ENCODE data around the gene HSP90B1. TPM values are rescaled to one million over a fixed set of nuclear protein-coding genes. Genes with fewer than 3 reads are reported as not detected.

Gene HSP90B1
- 682 and 975 TPM in 2 replicates for total RNA-seq (2014; rRNA removed; shearing (Covaris generic))

DNA sequence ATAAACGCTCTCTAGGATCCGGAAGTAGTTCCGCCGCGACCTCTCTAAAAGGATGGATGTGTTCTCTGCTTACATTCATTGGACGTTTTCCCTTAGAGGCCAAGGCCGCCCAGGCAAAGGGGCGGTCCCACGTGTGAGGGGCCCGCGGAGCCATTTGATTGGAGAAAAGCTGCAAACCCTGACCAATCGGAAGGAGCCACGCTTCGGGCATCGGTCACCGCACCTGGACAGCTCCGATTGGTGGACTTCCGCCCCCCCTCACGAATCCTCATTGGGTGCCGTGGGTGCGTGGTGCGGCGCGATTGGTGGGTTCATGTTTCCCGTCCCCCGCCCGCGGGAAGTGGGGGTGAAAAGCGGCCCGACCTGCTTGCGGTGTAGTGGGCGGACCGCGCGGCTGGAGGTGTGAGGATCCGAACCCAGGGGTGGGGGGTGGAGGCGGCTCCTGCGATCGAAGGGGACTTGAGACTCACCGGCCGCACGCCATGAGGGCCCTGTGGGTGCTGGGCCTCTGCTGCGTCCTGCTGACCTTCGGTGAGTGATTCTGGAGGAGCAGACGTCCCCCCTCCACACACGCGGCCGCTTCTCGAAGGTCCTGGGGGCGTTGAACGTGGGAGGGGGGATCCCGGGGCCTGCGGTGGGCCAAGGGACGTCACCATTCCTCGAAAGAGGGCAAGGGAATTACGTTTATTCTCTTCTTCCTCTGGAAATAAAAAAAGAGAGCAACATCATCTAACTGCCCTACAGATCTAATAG lies at the start of gene HSP90B1:
Gene HSP90B1 (plus strand): TSS at position 377 of the 753 bp plus-strand sequence. CDS start 106 bp downstream, at position 483.
- H3K9me3 ChIP-seq (replicated peaks), result no peaks in the 10 kb centered on the region
- DNase-seq (ENCODE audit: low read depth in 1 of 2, low spot score in 2 of 2), result peak; percentile 99 to 100
- H3K27ac ChIP-seq, result peak within 1 kb of the TSS; percentile 82
- H3K36me3 ChIP-seq, result peaks cover 47% of the 10 kb centered on the region
- no peaks in the 10 kb centered on the region for H3K27me3 ChIP-seq (replicated peaks)
- H3K4me3 ChIP-seq, result peak within 1 kb of the TSS; percentile 70
- H3K4me1 ChIP-seq (replicated peaks), result peaks cover 29% of the 10 kb centered on the region

DNA sequence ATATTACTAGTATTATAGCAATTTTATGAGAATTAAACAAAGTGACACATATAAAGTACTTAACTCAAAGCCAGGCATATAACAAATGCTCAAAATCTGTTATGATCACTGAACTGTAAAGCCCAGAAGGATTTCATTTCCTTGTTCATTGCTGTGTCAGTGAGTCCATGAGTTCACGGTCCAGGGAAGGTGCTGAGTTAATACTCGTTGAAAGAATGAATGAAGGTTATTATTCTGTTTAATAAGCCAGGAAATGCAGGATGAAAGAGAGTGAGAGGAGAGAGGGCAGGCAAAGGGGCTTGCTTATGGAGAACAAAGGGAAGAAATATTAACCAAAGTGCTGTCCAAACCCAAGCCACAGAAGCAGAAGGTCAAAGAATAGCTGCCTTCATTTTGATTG lies 48.9 kb upstream of the HSP90B1 start:
- H3K9me3 ChIP-seq (replicated peaks), result no peaks in the 10 kb centered on the region
- DNase-seq (ENCODE audit: low read depth in 1 of 2, low spot score in 2 of 2), result no peak

DNA sequence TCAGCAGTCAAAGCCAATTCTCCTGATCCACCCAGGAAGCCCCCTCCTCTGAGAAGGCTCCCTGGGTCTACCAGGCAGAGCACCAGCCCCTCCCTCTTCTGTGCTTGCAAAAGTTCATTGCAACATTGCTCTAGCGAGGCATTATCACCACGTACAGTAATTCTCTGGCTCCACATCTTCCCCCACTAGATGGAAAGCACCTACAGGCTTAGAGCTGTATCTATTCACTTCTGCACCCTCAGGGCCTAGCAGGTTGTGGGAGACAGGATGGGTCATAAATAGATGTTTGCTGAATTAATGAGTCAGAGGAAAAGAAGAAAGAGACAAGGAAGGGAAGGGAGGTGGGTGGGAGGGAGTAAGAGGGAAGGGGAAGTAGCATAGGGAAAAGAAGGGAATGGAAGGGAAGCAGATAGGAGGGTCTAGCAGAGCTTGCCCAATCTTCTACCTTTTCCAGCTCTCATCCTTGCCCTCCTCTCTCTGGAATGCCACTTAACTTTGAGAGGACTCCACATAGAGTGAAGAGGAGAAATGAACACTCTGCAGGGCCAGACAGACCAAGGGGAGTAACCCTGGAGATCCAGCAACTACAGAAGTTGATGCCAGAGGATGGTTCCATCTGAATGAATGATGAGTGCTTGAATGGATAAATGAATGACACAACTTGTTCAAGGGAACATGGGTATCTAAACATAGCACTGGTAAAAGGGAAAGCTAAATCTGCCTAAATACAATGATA lies 47.2 kb upstream of the HSP90B1 start:
- no peak for DNase-seq (ENCODE audit: low read depth in 1 of 2, low spot score in 2 of 2)
- H3K4me1 ChIP-seq (replicated peaks), result no peaks in the 10 kb centered on the region
- H3K4me3 ChIP-seq, result no peak overlapping the region
- no peak overlapping the region for H3K27ac ChIP-seq
- no peaks in the 10 kb centered on the region for H3K27me3 ChIP-seq (replicated peaks)
- H3K9me3 ChIP-seq (replicated peaks), result no peaks in the 10 kb centered on the region
- H3K36me3 ChIP-seq, result no peaks in the 10 kb centered on the region

More for the DNA sequence above, 48.9 kb upstream of the HSP90B1 start:
- H3K36me3 ChIP-seq, result no peaks in the 10 kb centered on the region
- no peak overlapping the region for H3K4me3 ChIP-seq
- no peak overlapping the region for H3K27ac ChIP-seq
- no peaks in the 10 kb centered on the region for H3K4me1 ChIP-seq (replicated peaks)
- no peaks in the 10 kb centered on the region for H3K27me3 ChIP-seq (replicated peaks)

DNA sequence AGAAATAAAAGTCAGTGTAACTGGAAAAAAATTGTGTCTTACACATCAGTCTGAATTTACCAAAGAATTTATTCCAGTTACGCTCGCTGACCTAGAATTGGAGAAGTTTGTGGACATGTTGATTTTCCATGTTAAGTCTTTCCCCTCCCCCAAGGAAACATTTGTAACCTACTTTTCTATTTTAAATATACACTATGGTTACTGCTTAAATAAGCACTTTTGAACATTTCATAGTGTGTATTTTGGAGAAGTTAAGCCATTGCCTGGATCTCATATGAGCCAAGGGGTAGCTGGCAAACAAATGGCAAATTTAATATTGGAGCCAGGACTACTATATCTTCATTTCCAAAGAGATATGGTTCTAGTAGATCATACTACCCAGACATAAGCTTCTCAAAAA lies 46.3 kb upstream of the HSP90B1 start:
- DNase-seq (ENCODE audit: low read depth in 1 of 2, low spot score in 2 of 2), result no peak
- Histone ChIP-seq H3K9me3 (replicated peaks) (no peaks in the 10 kb centered on the region), H3K27me3 (replicated peaks) (no peaks in the 10 kb centered on the region), H3K4me3 (no peak overlapping the region), H3K36me3 (no peaks in the 10 kb centered on the region), H3K4me1 (replicated peaks) (no peaks in the 10 kb centered on the region), H3K27ac (no peak overlapping the region)

DNA sequence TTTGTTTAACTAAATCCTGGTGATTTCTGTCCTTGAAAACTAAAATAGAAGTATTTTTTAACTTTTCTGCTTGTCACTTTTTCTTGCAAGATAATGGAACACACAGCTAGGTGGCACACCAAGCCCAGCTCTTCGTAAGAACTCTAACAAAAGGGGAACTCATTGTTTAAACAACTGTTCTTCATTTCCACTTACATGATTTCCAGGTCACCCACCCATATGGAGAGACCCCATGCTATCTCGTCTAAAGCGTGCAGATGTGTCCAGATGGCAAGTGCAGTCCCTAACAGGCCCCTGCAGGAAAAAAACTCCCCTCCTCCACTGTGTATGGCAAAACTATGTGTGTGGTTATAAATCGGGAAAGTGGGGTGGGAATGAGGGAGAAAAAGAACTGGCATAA lies 45.9 kb upstream of the HSP90B1 start:
- Histone ChIP-seq H3K4me3 (no peak overlapping the region), H3K36me3 (no peaks in the 10 kb centered on the region), H3K27me3 (replicated peaks) (no peaks in the 10 kb centered on the region), H3K4me1 (replicated peaks) (no peaks in the 10 kb centered on the region), H3K9me3 (replicated peaks) (no peaks in the 10 kb centered on the region), H3K27ac (no peak overlapping the region)
- DNase-seq (ENCODE audit: low read depth in 1 of 2, low spot score in 2 of 2), result no peak

DNA sequence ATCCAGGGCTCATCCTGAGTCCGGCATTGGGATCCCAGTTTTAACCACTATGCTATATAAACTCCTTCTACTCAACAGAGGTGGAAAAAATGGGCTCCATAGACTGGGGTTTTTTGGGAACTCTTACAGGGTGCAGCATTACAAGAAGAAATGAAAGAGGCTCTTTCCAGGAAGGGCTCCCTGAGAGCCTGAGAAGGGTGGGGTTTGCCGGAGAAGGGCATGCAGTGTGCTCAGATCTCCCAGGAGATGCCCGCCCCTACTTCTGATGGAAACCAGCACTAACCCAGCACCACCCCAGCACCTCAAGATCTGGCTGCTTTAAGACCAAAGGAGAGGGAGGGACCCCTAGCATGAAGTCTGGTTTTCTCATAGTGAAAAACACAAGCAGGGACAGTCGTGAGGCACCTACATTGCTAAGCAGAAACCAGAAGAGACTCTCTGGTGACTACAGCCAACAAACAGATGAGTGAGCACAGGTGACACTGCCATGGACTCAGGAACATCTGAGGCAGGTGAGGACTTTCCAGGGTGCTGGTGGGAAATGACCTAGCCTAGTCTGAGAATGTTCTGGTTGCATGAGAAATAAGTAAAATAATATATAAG lies 43.9 kb upstream of the HSP90B1 start:
- H3K4me1 ChIP-seq (replicated peaks), result no peaks in the 10 kb centered on the region
- no peak overlapping the region for H3K27ac ChIP-seq
- no peaks in the 10 kb centered on the region for H3K27me3 ChIP-seq (replicated peaks)
- no peaks in the 10 kb centered on the region for H3K36me3 ChIP-seq
- no peak overlapping the region for H3K4me3 ChIP-seq
- no peak for DNase-seq (ENCODE audit: low read depth in 1 of 2, low spot score in 2 of 2)
- no peaks in the 10 kb centered on the region for H3K9me3 ChIP-seq (replicated peaks)

DNA sequence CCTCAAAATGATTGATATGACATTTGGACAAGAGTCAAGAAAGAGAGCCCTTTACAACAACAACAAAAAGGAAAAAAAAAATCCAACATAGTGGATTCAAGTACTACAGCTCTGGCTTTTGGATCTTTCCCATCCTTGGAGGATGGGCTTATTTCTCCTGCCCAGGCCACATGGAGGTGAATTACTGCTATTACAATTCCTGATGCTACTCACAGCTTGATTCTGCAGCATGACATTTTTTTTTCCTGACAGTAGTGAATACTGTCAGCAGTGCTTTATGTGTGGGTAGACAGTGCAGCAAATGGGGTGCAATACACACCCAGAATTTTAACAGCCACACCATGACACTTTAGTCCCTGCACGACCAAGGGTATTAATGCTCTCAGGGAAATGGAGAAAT lies 42.5 kb upstream of the HSP90B1 start:
- no peak for DNase-seq (ENCODE audit: low read depth in 1 of 2, low spot score in 2 of 2)
- Histone ChIP-seq H3K36me3 (no peaks in the 10 kb centered on the region), H3K27me3 (replicated peaks) (no peaks in the 10 kb centered on the region), H3K9me3 (replicated peaks) (no peaks in the 10 kb centered on the region), H3K4me1 (replicated peaks) (no peaks in the 10 kb centered on the region), H3K4me3 (no peak overlapping the region), H3K27ac (no peak overlapping the region)

DNA sequence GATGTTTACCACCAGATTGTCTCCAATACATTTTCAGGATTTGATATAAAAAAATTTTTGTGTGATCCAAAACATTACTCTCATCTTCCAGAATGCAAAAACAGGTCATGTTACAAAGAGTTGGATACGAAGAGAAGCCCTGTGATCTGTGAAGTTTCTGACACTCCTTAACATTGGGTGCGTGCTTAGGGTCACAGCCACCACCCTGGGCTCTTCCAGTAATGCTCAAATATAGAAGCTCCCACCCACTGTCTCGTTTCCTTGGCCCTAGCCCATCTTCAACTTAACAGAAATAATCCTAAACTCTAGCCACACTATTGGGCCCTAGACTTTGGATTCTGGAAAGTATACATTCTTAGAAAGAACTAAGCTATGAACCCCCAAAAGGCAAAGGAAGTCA lies 32.9 kb upstream of the HSP90B1 start:
- DNase-seq (ENCODE audit: low read depth in 1 of 2, low spot score in 2 of 2), result no peak
- Histone ChIP-seq H3K27me3 (replicated peaks) (no peaks in the 10 kb centered on the region), H3K36me3 (no peaks in the 10 kb centered on the region), H3K4me3 (no peak overlapping the region), H3K4me1 (replicated peaks) (no peaks in the 10 kb centered on the region), H3K27ac (no peak overlapping the region), H3K9me3 (replicated peaks) (no peaks in the 10 kb centered on the region)

DNA sequence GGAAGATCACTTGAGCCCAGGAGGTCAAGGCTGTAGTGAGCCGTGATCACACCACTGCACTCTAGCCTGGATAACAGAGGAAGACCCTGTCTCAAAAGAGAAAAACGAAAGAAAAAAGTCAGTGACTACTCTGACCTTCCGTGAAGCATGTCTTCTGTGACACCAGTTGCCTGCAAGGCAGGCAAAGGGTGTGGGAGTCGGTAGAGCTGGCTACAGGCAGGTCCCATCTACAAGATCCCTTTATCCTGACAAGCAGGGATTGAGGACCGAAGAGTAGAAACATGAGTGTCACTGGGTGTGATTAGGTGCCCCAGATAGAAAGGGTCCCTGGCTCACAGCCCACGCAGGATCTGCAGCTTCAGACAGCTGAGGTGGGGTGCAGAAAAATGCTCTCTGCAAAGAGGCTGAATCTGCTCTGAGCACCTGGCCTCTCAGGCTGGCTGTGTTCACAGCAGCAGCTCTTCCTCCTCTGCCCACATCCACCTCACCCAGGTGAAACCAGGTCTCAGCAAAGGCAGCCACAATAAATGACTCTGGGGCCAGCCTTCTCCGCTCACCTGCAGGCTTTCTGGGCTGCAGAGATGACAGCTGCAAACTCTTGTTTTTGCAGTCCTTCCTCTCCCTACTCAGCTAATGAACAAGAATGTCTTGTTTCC lies 28.6 kb upstream of the HSP90B1 start:
- DNase-seq (ENCODE audit: low read depth in 1 of 2, low spot score in 2 of 2), result no peak
- Histone ChIP-seq H3K36me3 (no peaks in the 10 kb centered on the region), H3K4me3 (no peak overlapping the region), H3K9me3 (replicated peaks) (no peaks in the 10 kb centered on the region), H3K4me1 (replicated peaks) (no peaks in the 10 kb centered on the region), H3K27ac (no peak overlapping the region), H3K27me3 (replicated peaks) (no peaks in the 10 kb centered on the region)

DNA sequence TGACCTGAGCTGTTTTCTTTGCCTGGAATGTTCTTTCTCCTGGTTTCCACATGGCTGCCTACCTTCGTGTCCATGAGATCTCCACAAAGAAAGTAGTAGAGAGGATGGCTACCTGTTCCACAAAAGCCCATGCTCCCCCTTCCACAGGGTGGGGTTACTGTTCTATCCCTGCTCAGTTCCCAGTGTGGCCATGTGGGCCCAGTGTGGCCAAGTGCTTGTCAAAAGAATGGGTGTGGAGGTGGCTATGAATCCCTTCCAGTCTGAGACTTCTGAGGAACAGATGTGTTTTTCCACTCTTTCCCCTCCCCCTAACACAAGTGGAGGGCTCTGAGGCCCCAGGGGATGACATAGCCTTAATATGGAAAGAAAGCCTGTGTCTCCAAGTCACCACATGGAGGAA lies 26.2 kb upstream of the HSP90B1 start:
- H3K9me3 ChIP-seq (replicated peaks), result no peaks in the 10 kb centered on the region
- no peak overlapping the region for H3K4me3 ChIP-seq
- peaks cover 8% of the 10 kb centered on the region for H3K4me1 ChIP-seq (replicated peaks)
- no peaks in the 10 kb centered on the region for H3K36me3 ChIP-seq
- no peak for DNase-seq (ENCODE audit: low read depth in 1 of 2, low spot score in 2 of 2)
- H3K27ac ChIP-seq, result no peak overlapping the region
- H3K27me3 ChIP-seq (replicated peaks), result no peaks in the 10 kb centered on the region

DNA sequence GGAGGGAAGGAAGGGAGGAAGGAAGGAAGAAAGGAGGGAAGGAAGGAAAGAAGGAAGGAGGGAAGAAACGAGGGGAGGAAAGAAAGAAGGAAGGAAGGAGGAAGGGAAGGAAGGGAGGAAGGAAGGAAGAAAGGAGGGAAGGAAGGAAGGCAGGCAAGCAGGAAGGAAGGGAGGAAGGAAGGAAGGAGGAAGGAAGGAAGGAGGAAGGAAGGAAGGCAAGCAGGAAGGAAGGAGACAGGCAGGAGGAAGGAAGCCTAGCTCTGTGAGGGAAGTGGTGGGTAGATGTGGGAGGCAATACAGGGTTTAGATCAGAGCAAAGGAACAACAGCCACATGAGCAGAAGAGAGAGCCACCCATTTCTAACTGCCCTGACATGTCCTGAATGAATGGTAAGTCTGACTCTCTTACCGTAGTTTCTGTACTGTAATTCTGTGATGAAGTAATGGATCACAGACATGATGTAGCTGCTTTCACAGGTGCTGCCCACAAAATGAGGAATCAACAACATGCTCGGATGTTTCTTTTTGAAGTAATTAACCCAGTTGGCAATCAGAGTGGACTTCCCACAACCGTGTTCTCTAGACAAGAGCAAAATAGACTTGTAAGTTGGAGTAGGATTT lies 24.4 kb upstream of the HSP90B1 start:
- no peaks in the 10 kb centered on the region for H3K9me3 ChIP-seq (replicated peaks)

DNA sequence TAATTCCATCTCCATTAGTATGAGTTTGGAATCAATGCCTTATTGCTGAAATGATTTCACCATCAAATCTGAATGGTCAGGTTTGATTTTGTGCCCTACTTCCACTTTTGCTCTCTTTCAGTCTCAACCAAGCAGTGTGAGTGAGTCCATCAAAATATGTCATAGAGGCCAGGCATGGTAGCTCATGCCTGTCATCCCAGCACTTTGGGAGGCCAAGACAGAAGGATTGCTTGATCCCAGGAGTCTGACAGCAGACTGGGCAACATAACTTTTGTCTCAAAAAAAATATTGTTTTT lies 22.0 kb upstream of the HSP90B1 start:
- Histone ChIP-seq H3K27ac (no peak overlapping the region), H3K9me3 (replicated peaks) (no peaks in the 10 kb centered on the region), H3K36me3 (no peaks in the 10 kb centered on the region), H3K27me3 (replicated peaks) (no peaks in the 10 kb centered on the region), H3K4me3 (no peak overlapping the region), H3K4me1 (replicated peaks) (peaks cover 21% of the 10 kb centered on the region)
- no peak for DNase-seq (ENCODE audit: low read depth in 1 of 2, low spot score in 2 of 2)

More for the DNA sequence above, 24.4 kb upstream of the HSP90B1 start:
- Histone ChIP-seq H3K27me3 (replicated peaks) (no peaks in the 10 kb centered on the region), H3K36me3 (no peaks in the 10 kb centered on the region), H3K27ac (no peak overlapping the region), H3K4me3 (no peak overlapping the region), H3K4me1 (replicated peaks) (peaks cover 21% of the 10 kb centered on the region)
- DNase-seq (ENCODE audit: low read depth in 1 of 2, low spot score in 2 of 2), result no peak

DNA sequence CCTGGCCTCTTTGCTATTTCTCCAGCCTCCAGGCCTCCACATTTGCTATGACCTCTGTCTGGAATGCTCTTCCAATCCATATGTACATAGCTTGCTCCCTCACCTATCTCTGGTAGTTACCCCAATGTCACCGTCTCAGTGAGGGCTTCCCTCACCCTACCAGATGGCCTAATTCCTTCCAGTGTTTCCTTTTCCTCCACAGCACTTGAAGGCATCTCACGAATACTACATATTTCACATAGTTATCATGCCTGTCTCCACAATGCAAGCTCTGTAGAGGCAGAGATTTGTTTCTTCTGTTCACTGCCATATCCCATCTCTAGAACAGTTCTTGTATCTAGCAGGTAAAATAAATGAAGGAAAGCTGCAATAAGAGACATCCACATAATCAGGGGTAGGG lies 21.3 kb upstream of the HSP90B1 start:
- peak in 1 of 2 experiments; percentile 31 for DNase-seq (ENCODE audit: low read depth in 1 of 2, low spot score in 2 of 2)
- H3K27me3 ChIP-seq (replicated peaks), result no peaks in the 10 kb centered on the region
- H3K36me3 ChIP-seq, result no peaks in the 10 kb centered on the region
- H3K27ac ChIP-seq, result no peak overlapping the region
- no peak overlapping the region for H3K4me3 ChIP-seq
- no peaks in the 10 kb centered on the region for H3K9me3 ChIP-seq (replicated peaks)
- H3K4me1 ChIP-seq (replicated peaks), result peaks cover 21% of the 10 kb centered on the region

All from SJSA1 (cell line).